MCF 10A (cell line): ENCODE data around the gene UBE2Q2. TPM values are rescaled to one million over a fixed set of nuclear protein-coding genes. Genes with fewer than 3 reads are reported as not detected.
A peak's percentile ranks its signal among the peaks of the same experiment; 100 is the strongest.
"Not testable (repeated sequence)": the region's sequence is repeated elsewhere in the genome, so short reads cannot be mapped to it uniquely, and the experiment has no call there.

ENCODE experiments used
- Bru-seq: library from RNA; stranded (reverse); fragments of 400-500 nt; gene quantifications from one replicate; lab custom pipeline; 2021; lab: Mats Ljungman, UMichigan
- BruChase-seq, 2 experiments: library from RNA; stranded (reverse); fragments of 400-500 nt; gene quantifications; one replicate each; lab custom pipeline; 2021; lab: Mats Ljungman, UMichigan
- BruUV-seq: library from RNA; stranded (reverse); fragments of 400-500 nt; replicated peaks from 2 replicates; lab custom pipeline; 2021; lab: Mats Ljungman, UMichigan
- CTCF ChIA-PET: fragments of 300-600 bp; sonication (Branson Sonifier 250); formaldehyde crosslinking; extraction: SDS; loops from one replicate; lab custom pipeline; 2021; ENCODE audit warnings: antibody characterized with exemption, inconsistent platforms; lab: Yijun Ruan, JAX
- POLR2A ChIA-PET: fragments of 300-600, 350-650 bp; sonication (Branson Sonifier 250); formaldehyde crosslinking; extraction: SDS; loops from one replicate; lab custom pipeline; 2020; ENCODE audit warnings: antibody characterized with exemption, inconsistent platforms; lab: Yijun Ruan, JAX
- DNase-seq: peaks from one replicate; pipeline ENCODE4 v3.0.0-alpha.2; 2018; ENCODE audit not compliant: unreplicated experiment
- H3K27ac Mint-ChIP-seq: one replicate; pipeline ENCODE4 v1.8.0; 2022; ENCODE audit warnings: mild to moderate bottlenecking, low read depth, mixed read lengths; ENCODE audit not compliant: unreplicated experiment
- H3K27me3 Mint-ChIP-seq: one replicate; pipeline ENCODE4 v1.8.0; 2022; ENCODE audit warnings: mixed read lengths; ENCODE audit not compliant: insufficient read depth, unreplicated experiment
- H3K36me3 Mint-ChIP-seq: one replicate; pipeline ENCODE4 v1.8.0; 2022; ENCODE audit warnings: mild to moderate bottlenecking, moderate library complexity, mixed read lengths; ENCODE audit not compliant: insufficient read depth, unreplicated experiment
- H3K4me1 Mint-ChIP-seq: one replicate; pipeline ENCODE4 v1.8.0; 2022; ENCODE audit warnings: mixed read lengths; ENCODE audit not compliant: insufficient read depth, unreplicated experiment
- H3K4me3 Mint-ChIP-seq: one replicate; pipeline ENCODE4 v1.8.0; 2022; ENCODE audit warnings: mild to moderate bottlenecking, moderate library complexity, mixed read lengths; ENCODE audit not compliant: unreplicated experiment
- H3K9me3 Mint-ChIP-seq: one replicate; pipeline ENCODE4 v1.8.0; 2022; ENCODE audit warnings: mixed read lengths; ENCODE audit not compliant: unreplicated experiment
- CTCF ChIP-seq: fragments of 200-600 bp; IDR thresholded peaks from one replicate; pipeline ENCODE4 v1.8.0; 2022; ENCODE audit warnings: antibody characterized with exemption, mild to moderate bottlenecking; ENCODE audit not compliant: unreplicated experiment
- intact Hi-C: fragments of 100-400 bp; cut with micrococcal nuclease; formaldehyde crosslinking; loops from 2 replicates; pipeline ENCODE4 v1.14.1; 2022
- long read RNA-seq: library from polyadenylated mRNA; stranded (forward); transcript quantifications from one replicate; pipeline ENCODE4 v2.0.0, GENCODE V29; 2022
- total RNA-seq: library from RNA; stranded (reverse); gene quantifications from 2 replicates; pipeline ENCODE4 v1.2.3, GENCODE V29; 2022

UBE2Q2 gene
- total RNA-seq (28.3 and 36.4 TPM in 2 replicates), Bru-seq, nascent RNA (percentile 86 among the genes with signal in this experiment), BruChase-seq, experiment 1, labeled RNA remaining after a 6-hour chase (percentile 80 among the genes with signal in this experiment), BruChase-seq, experiment 2, labeled RNA remaining after a 2-hour chase (percentile 84 among the genes with signal in this experiment)
- long read RNA-seq, transcript UBE2Q2-201 (13 exons, 3,130 nt), result major isoform, 61 of 137 reads
- long read RNA-seq, transcript UBE2Q2-208 (12 exons, 2,969 nt), result minor isoform, 14 of 137 reads
- long read RNA-seq, partial matches to known transcripts, result 3 of 137 reads
- long read RNA-seq, other reads (novel, unspliced or antisense), result 59 of 137 reads

GRCh38 chr15:75842722-75843677, at the start of gene UBE2Q2:
Gene UBE2Q2 (plus strand): TSS chr15:75843447. CDS start chr15:75843667, 220 bp downstream.
- peak; percentile 62 for DNase-seq
- Mint-ChIP-seq H3K4me1 (peaks cover 29% of the 10 kb centered on the region), H3K36me3 (peaks cover 14% of the 10 kb centered on the region), H3K4me3 (peak within 1 kb of the TSS; percentile 86), H3K9me3 (no peaks in the 10 kb centered on the region), H3K27me3 (no peaks in the 10 kb centered on the region), H3K27ac (peak within 1 kb of the TSS; percentile 61)
- ChIA-PET POLR2A (interaction anchor here (0.5 to 3.2 kb wide), 15 partner anchors 11 to 476 kb away, joined by 3 to 23 read pairs (median 4); partner anchors contain the start of gene FBXO22), CTCF (interaction anchor here (0.6 to 1.5 kb wide), 4 partner anchors 40 to 296 kb away, joined by 3 to 5 read pairs (median 4); no protein-coding TSS in a partner anchor)
- intact Hi-C loops, result no loop called here
- TF ChIP-seq CTCF, result no peak
- no TSS peak for BruUV-seq

- Mint-ChIP-seq H3K36me3 (no peaks in the 10 kb centered on the region), H3K4me1 (no peaks in the 10 kb centered on the region), H3K4me3 (no peak overlapping the region), H3K27me3 (peaks cover 26% of the 10 kb centered on the region), H3K27ac (no peak overlapping the region), H3K9me3 (no peaks in the 10 kb centered on the region)
- intact Hi-C loops, result no loop called here
- DNase-seq, result no peak
- no peak for TF ChIP-seq CTCF
- CTCF ChIA-PET, result no interaction called here
- BruUV-seq, result no TSS peak
- POLR2A ChIA-PET, result no interaction called here
These were observed 46.9 kb upstream of the UBE2Q2 start for GRCh38 chr15:75796321-75796720.

- H3K27ac Mint-ChIP-seq, H3K9me3 Mint-ChIP-seq, H3K4me3 Mint-ChIP-seq, H3K4me1 Mint-ChIP-seq, DNase-seq, BruUV-seq, intact Hi-C loops, H3K36me3 Mint-ChIP-seq: not testable (repeated sequence)
- CTCF ChIA-PET, result interaction anchor here (0.9 kb wide), 1 partner anchor 13 kb away, joined by 3 read pairs; no protein-coding TSS in a partner anchor
- peaks cover 26% of the 10 kb centered on the region for H3K27me3 Mint-ChIP-seq
- POLR2A ChIA-PET, result interaction anchor here (0.6 kb wide), 1 partner anchor 124 kb away, joined by 4 read pairs; no protein-coding TSS in a partner anchor
These were observed 46.1 kb upstream of the UBE2Q2 start for GRCh38 chr15:75797146-75797545.

- no peak overlapping the region for H3K27ac Mint-ChIP-seq
- no peak for DNase-seq
- no peak overlapping the region for H3K4me3 Mint-ChIP-seq
- POLR2A ChIA-PET, result interaction anchor here (1.3 kb wide), 1 partner anchor 179 kb away, joined by 3 read pairs; no protein-coding TSS in a partner anchor
- intact Hi-C loops, result no loop called here
- no peaks in the 10 kb centered on the region for H3K9me3 Mint-ChIP-seq
- peaks cover 26% of the 10 kb centered on the region for H3K27me3 Mint-ChIP-seq
- TF ChIP-seq CTCF, result no peak
- H3K36me3 Mint-ChIP-seq, result no peaks in the 10 kb centered on the region
- H3K4me1 Mint-ChIP-seq, result no peaks in the 10 kb centered on the region
- CTCF ChIA-PET, result interaction anchor here (1.6 to 6.3 kb wide), 3 partner anchors 11 to 113 kb away, joined by 10 to 93 read pairs (median 21); a partner anchor contains a TSS
- BruUV-seq, result no TSS peak
These were observed 44.1 kb upstream of the UBE2Q2 start for GRCh38 chr15:75799190-75799589.

- POLR2A ChIA-PET, H3K36me3 Mint-ChIP-seq, H3K4me3 Mint-ChIP-seq, H3K27ac Mint-ChIP-seq, H3K9me3 Mint-ChIP-seq, H3K4me1 Mint-ChIP-seq, BruUV-seq, DNase-seq: not testable (repeated sequence)
- intact Hi-C loops, result loop anchor here (5.0 kb wide), 1 partner anchor 163 kb away; no protein-coding TSS in a partner anchor
- peaks cover 26% of the 10 kb centered on the region for H3K27me3 Mint-ChIP-seq
- CTCF ChIA-PET, result interaction anchor here (0.6 to 6.3 kb wide), 9 partner anchors 9 to 339 kb away, joined by 3 to 93 read pairs (median 9); a partner anchor contains a TSS
These were observed 42.8 kb upstream of the UBE2Q2 start for GRCh38 chr15:75800409-75800808.
